ENCODE results near the gene CDK4.

Gene CDK4

DNA sequence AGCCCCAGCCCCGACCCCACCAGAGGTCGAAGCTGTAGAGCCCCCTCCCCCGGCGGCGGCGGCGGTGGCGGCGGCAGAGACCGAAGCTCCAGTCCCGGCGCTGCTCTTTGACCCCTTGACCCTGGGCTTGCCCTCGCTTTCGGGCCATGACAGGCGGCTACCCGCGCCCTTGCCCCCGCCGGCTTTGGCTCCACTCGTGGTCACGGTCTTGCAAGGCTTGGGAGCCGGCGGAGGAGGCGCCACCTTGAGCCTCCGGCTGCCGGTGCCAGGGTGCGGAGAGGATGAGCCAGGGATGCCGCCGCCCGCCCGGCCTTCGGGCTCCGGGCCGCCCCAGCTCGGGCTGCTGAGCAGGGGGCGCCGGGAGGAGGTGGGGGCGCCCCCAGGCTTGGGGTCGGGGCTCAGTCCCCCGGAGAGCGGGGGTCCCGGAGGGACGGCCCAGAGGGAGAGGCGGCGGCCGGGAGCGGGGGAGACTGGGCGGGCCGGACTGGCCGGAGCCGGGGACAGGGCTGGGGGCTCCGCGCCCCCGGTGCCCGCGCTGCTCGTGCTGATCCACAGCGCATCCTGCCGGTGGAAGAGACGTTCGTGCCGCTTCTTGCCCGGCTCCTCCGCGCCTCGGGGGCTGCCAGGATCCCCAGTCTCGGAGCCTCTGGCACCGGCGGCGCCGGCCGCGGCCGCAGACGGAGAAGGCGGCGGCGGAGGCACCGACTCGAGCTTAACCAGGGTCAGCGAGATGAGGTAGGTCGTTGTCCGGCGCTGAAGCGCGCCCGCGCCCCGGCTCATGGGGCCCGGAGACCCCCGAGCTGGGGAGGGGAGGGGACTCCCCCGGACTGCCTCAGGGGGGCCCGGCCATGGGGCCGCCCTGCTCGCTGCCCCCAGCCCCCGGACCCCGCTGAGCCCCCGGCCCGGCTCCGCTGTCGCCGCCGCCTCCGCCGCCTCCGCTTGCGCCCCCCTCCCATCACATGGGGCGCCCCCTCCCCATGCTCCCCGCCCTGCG is 14.3 kb downstream of the CDK4 start:
- no peak for DNase-seq

DNA sequence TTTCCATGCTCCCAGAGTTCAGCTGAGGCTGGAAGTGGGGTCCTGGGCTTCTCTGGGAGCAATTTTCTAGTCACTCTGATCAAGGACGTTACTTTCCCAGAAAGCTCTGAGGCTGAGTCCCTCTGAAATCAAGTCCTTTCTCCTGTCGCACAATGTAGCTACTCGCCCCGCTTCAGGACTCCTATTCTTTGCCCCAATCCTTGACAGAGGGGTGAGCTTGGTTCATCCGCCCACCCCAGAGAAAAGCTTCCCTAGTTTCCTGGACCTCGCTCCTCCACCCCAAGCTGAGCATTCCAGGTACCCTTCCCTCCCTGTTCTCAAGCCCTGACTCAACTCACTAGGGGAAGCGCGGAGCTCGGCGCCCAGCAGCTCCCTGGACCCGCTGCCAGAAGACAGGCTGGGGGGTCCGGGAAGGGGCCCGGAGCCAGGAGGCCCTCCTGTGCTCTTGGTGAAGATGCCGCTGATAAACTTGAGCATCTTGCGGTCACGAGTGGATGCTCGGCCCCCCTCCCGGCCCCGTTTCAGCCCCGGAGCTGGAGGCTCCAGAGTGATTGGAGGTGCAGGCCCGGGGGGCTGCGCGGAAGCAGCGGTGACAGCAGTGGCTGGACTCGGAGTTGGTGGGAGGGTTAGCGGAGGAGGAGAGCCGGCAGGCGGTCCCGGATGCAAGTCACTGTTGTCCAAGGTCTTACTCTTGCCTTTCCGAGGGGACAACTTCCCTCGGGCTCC is 15.2 kb downstream of the CDK4 start:
- no peak for DNase-seq

DNA sequence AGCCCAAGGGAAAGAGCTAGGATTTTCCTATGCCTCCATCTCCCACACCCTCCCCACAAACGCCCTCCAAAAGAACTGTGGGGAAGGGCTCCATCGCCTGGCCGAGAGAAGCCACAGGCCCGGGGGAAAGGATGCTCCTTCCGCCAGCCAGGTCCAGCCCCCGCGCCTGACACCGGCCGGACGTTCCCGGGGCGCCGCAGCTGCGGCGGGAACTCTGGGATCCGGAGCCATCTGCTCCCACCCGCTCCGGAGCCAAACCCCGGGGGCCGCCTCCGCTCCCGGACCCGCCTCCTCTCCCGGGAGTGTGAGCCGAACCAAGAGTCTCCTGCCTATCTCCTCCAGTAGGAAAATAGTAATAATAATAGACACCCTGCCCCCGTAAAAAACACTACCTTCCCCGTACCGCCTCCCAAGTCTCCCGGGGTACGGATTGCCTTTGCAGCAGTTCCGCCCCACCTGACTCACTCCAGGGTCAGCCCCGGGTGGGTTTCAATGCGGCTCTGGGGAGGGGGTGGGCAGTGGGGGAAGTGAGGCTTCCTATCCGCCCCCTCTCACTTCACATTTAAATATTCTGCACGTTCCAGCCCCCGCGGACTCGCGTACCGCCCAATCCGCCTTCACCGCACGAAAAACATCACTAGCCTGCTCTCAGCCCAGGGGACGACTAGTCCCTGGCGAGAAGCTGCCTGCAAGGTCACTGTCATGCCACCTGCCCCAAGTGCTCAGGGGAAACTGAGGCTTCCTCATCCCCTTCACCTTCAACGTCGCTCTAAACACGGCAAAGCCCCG is 16.0 kb downstream of the CDK4 start:
- DNase-seq, result no peak

DNA sequence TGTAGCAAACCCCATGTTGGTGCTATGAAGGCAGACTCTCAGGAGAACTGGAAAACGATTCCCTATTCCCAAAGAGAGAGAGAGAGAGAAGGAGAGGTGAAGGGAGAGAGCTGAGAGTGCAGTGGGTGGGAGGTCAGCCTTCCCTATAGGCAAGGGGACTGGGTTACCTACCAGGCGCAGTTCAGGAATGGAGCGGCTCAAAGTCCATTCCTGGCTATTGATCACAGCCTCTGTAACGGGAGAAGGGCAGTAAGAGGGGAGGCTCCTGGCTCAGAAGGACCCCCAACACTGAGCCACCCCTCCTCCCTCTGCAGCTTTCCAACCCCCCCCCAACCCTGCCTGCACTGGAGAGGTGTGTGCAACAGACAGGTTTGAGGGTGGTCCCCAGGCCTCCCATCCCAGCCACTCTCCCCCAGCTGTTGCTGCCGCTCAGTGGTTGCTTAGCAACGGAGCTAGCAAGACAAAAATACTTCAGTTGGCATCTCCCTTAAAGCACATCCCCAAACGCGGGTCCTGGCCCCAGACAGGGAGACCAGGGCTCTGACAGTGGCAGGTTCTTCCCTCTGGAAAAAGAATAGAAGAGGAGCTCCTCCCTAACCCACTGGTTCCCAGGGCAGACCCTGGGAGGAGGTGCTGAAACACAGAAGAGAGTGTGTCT is 16.8 kb downstream of the CDK4 start:
- no peak for DNase-seq

DNA sequence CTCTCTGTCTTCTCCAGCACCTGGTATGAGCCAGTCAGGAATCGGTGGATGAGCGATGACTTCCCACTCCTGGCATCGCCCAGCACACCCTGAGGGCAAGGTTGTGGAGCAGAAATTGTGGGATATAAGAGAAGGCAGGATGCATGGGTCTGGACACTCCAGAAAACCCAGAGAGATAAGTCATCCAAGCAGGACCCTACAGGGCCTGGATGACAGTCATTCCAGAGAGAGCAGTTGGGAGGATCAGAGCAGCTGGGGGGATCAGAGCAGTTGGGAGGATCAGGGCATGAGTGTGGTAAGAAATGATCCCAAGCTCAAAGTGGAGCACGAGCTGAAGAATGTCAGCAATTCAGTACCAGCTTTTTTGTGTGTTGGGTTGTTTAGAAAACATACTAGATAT is 17.5 kb downstream of the CDK4 start:
- no peak for DNase-seq

DNA sequence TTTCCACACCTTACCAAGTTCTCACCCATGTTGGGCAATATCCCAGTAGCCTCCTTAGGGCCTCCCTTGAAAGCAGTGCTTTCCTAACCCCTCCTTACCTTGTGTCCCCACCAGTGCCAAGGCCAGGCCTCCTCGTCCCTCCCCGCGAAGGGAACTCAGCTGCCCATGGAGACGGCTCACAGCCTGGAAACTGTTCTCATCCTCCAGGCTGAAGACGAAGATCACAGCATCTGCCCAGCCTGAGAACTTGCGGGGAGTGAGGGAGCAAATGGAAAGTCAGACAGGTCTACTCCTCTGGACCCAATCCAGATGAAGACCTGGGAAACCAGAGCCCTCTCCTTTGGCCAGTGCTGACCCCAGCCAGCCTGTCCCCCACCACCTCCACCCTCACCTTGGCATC is 18.2 kb downstream of the CDK4 start:
- no peak for DNase-seq

DNA sequence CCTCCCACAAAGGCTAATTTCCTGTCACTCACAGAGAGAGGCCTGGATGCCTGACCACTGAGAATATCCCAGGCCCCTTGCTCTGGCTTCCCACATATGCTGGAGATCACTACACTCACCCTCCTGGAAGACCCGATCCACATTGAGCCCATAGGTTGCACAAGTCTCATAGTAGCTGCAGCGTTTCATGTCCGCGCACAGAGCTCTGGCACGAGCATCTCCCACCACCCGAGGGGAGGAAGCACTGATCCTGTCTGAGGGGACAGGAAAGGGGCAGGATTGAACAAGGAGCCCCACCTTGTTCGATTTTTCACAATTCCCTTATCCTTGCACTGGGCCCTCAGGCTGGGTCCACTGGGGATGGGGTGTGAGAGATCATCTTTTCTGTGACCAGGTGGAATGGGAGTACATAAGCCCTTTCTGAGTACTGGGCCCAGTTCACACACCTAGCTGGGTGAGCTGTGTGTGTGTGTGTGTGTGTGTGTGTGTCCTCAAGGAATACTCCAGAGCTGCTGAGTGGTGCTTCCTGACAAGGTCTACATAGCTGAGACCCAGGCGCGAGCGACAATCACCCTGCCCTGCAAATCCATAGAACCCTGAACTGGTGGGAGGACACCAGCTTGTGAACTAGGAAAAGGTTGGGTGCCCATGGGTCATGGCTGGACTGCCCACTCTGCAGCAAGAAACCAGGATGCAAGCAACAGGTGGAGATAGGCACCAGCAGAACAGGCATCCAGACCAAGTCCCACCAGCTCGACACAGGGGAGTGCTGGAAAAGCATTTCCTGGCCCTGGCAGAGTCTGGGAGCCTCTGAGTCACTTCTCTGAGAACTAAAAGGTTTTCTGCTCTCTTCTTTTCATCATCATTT is 19.1 kb downstream of the CDK4 start:
- no peak for DNase-seq

DNA sequence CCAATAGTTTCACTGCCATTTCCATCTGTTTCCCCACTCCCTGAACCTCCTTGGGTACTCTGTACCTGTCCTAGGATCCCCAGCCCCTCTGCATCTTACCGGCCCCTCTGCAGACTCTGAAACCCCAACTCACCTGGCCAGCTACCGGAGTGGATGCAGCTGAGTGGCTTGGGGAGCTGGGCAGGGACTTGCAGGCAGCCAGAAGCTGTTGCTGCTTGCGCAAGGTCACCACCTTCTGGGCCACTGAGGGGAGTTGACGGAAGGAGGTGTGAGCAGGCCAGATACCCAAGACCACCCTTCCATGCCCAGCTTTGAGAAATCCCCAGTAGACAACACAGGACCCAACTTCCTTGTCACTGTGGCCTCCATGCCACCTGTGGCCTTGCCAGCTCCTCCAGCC is 19.8 kb downstream of the CDK4 start:
- no peak for DNase-seq

DNA sequence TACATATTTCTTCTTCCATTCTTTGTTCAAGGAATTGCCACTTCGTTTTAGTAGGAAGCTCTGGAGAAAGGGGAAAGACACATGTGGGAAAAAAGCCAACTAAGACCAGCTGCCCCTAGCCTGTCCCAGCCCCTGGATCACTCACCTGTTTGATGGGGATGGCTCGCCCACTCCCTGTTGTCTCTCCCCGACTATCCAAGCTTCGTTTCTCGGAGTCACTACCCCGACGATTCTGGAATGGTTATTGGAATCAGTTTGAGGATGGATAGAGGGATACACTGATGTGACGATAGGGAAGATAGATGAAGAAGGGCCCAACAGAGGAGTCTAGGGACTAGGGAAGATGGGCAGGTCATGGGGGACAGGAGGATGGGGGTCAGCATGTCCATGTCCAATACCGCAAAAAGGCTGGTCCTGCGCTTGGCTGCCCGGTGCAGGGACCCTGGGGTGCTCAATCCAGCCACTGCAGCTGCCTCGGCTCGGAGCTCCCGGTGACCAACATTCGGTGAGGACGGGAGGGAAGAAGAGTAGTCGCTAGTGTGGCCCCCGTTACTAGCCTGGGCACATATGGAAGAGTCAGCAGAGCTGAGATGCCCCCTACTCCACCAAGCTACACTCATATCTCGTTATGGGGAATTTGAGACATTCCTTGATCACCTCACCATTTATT is 20.6 kb downstream of the CDK4 start:
- DNase-seq, result no peak

DNA sequence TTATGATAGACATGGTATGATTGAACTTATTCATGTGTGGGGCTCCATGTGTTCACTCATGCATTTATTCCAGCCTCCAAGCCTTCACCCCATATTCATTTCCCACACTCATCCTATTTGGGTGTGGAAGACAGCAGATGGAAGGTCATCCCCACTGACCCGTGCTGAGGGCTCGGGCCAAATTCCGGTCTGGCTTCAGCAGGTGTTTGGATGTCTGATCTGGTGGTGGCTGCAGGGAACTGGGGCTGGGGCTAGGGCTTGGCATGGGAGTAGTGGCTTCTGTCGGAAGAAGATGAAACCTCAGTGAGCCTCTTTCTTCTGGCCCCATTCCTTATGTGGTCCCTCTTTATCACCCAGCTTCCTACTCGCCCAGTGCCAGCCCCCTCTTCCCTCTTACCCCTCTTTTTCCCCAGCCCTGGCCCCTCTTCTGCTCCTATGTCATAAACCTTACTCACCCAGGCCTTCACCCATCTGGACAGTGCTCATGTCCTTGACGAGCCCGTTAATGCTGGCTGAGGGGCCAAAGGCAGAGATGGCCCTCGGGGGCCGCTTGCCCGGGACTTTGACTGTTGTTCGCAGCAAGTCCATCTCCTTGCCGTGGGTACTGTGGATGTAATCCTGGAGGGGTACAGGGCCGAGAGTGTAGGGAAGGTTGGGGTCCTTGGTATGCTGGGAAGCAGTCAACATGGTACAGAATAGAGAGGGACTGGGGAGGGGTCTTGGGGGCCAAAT is 21.6 kb downstream of the CDK4 start:
- no peak for DNase-seq

DNA sequence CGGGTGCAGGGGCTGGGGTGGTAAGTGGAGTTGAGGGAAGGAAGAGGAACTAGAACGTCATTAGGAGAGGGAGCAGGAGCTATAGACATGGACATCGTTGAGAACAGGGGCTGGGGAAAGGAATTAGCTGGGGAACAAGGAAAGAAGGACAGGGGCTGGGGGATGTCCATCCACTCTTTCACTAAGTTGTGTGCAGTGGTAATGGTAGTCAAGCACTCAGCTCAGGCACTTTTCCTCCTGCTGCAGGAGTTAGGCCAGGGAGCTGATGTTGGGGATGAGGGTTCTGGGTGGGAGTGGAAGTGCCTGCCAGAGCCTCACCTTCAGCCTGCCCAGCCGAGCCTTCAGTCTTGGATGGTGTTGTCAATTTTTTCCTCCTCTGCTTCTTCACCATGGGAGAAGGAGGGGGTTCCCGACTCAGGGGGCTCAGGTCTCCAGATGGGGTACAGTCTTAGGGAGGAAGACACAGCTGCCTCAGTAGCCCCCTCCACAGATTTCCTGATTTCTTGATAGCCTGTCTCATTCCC is 22.7 kb downstream of the CDK4 start:
- no peak for DNase-seq

DNA sequence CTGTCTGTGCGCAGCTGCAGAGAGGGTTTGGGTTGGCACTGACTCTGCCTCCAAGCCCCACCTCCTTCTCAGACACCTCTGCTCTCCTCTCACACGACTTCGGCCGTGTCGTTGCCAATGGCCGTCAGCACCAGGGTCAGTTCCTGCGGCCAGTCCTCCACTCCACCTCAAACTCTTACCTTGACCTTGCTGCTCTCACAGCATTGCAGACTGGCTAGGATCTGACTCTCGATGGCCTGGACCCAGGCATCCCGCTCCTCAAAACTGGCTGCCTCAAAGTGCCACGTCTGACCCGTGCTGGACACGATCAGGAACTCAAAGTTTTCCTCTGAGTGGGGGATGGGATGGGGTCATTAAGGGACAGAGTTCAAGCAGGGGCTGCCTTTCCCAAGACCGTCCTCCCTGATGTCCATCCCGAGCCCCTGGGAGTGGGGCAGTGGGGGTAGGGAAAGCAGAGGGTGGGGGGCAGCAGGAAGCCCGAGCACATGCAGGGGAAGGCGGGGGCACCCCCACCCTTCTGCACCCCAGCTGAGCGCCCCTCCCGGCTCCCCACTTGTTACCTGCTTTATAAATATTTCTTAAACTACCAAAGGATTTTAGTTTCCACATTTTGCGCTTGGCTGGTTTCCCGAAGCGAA is 24.2 kb downstream of the CDK4 start:
- no peak for DNase-seq

DNA sequence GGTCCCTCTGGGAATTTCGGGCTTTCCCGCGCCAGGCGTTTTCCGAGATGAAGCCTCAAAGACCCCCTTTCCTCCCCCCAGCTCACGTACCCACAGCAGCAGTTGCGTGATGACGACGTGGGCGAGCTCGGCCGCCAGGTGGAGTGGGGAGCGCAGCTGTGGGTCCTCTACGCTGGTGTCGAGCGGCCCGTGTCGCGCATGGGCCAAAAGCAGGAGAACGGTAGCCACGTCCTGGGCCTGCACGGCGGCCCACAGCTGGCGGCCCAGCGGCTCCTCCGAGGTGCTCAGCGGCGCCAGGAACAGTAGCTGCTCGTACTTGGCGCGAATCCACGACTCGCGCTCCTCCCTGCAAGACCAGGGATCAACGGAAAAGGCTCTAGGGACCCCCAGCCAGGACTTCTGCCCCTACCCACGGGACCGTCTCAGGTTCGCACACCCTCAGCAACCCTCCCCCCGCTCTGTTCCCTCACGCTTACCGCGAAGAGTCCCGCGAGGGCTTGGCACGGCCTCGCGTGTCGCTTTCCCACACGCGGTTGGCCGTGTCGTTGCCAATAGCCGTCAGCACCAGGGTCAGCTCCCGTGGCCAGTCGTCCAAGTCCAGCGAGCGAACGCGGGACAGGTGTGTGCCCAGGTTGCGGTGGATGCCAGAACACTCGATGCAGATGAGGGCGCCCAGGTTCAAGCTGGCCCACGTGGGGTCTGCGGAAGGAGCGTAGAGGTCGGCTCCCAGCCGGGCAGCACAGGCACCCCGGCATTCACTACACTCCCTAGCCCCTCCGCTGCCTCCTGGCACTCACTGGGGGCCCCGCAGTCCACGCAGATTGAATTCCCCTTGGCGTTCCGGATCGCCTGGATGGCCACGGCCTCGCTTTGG is 25.0 kb downstream of the CDK4 start:
- no peak for DNase-seq

DNA sequence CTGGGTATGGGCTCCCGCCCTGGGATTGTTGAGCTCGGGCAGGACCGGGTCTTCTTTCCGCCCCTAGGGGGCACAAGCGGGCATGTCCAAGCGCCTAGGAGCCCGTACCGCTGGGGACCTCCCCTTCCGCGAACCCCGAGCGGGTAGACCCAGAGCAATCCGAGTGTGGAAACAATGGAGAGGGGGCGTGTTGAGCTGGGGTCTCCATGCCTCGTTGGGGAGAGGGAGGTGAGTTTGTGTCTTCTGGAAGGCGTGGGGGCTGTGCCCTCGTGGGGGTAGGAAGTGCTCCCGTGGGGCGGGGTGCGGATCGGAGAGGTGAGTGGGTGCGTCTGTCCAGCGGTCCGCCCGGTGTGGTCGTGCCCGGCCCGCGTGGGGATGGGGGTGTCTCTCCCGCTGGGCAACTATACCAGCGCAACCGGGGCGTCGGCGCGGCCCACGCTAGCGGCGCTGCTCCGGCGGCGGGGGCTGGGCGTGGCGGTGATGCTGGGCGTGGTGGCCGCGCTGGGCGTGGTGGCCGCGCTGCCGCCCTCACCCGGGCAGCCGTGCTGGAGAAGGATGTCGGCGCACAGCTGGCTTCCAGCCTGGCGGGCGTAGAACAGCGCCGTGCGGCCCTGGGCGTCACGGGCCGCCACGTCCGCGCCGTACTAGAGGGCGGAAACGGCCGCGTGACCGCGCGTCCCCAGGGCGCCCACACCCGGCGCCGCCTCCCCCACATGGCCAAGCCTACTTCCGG is 25.8 kb downstream of the CDK4 start:
- no peak for DNase-seq

DNA sequence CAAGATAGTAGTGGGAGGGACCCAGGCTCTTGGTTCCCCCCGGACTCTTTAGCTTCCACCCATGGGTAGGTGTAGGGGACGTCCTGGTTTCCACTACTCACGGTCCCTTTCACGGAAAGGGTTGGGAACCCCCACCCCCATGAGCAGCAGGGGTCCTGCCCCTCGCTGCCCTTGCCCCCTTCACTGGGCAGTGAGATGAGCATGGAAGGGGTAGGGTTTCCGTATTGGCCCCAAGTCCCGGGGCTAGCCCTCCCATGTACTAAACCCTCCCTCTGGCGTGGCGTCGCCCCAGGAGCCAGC is 26.3 kb downstream of the CDK4 start:
- no peak for DNase-seq

DNA sequence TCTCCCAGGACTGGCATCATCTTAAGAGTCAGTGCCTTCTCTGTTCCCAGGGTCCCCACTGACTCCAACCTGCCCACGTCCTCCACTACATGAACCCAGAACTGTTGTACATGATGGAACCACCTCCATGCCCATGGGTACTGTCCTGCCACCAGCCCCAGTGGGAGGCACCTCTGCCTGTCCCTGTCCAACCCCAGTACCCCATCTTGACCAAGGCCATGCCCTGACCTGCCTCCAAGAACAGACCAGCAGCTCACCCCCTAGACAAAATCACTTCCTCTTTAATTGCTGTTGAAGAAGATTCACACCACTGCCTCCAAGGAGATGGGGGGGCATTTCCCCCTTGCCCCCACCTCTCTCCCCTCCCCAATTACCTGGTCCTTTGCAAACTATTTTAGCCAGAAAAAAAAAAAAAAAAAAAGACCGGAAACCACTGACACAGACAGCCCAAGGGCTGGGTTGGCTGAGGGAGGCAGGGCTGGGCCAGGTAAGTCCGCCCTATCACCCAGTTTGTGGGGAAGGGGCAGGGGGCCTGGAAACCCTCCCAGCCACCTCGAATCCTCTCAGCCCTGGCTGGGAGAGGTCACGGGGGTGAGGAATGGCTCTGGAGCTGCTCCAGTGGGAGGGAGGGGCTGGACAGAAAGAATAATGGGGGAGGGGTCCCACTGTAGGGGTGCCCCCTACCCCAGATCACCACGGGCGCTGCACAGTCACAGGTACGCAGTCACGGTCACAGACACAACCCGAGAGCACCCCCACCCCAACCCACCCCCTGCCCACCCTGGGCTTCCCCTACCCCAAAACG is 27.0 kb downstream of the CDK4 start:
- DNase-seq, result no peak
